ENCODE measurements around the gene CEBPB.

Gene CEBPB

DNA sequence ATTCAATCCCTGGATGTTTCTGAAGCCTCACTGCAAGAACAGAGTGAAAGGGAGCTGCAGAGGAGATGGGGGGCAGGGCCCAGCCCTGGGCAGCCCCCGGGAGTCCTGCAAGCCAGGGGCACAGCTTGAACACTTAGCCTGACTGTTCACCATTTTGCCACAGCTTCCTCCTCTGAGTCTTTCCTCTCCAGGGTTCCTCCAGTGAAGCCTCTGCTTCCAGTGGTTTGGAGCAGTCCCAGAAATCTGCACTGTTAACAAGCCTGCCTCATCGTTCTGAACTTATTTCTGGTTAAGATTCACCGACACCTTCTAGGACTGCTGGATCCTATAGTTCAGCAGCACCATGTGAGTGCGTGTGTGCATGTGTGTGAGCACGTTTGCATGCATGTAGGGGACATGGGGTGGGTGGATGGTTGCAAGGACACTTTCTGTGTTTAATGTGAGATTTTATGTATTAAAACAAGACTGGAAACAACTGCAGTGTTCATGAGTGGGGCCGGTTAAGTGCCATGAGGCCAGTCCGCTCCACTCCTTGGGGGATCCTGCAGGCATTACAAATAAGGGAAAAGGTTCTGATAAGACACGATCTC is 24.6 kb downstream of the CEBPB start:
- no peak for DNase-seq

GRCh38 chr20:50215926-50216325 is 25.3 kb downstream of the CEBPB start:
- DNase-seq: no peak

GRCh38 chr20:50216543-50217206 is 26.0 kb downstream of the CEBPB start:
- DNase-seq: no peak

- DNase-seq: no peak
Observed at GRCh38 chr20:50217207-50217949, 26.7 kb downstream of the CEBPB start.

GRCh38 chr20:50218987-50219435 is 28.4 kb downstream of the CEBPB start:
- no peak for DNase-seq

GRCh38 chr20:50219600-50219999 is 29.0 kb downstream of the CEBPB start:
- no peak for DNase-seq

DNA sequence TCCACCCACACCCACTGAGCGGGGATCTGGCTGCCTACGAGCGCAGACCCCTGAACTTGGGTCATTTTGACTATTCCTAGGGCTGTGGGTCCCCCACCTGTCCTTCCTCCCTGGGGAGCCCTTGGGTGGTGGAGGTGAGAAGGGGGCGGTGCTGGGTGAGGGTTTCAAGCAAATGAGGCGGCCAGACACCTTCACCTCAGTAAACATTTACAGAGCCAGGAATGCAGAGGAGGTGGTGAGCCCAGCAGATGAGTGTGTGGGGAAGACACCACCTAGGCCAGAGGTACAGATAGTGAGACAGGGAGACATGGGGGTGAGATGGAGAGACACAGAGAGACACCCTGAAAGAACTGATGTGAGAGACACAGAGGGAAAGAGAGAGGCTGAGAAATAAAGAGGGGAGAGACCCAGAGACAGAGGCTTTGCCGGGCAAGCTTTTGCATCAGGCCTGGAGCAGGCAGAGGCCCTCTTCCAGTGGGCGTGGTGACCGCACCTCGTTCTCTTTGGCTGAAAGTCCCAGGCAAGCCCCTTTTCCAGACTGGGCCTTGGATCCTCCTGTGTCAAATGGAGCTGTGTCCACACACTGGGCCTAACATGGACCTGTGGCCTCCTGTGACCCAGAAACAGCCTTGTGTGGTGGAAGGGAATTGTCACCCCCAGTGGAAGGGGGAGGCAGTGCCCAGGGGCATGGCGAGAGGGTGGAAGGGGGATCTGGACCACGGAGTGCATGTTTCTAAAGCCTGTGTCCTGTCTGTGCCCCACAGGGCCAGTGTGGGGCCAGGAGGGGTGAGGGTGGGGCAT is 29.7 kb downstream of the CEBPB start:
- no peak for DNase-seq

- DNase-seq: no peak
Observed at GRCh38 chr20:50220894-50221365, 30.3 kb downstream of the CEBPB start.

DNA sequence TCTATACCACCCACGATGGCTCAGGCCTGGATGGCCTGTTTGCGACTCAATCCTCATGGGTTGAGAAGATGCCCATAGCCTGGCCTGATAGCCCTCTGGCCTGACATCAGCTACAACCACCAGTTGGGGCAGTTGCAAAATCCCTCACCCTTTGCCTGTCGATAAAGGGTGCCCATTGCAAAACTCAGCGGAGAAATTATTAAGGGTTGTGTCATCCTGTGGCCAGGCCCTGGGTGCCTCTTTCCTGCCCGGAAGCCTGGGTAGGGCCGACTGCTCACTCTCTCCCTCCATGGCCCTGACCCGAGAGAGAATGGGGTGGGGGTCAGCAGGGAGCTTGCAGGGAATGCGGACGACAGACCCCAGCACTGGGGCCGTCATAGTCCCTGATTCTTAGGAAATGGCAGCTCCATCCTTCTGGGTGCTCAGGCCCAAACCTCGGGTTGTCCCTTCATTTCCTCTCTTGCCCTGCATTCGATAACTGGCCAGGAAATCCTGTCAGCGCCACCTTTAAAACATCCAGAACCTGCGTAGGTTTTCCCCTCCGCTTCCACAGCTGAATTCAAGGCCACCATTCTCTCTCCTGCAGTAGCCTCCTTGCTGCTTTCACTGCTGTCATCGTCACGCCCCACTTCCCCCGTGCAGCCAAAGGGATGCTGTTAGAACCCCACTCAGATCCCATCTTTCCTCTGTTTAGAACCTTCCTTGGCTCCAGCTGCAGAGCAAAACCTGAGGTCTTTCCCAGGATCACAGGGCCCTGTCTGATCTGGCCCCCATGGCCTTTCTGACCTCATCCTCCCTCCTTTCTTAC is 31.1 kb downstream of the CEBPB start:
- no peak for DNase-seq

DNA sequence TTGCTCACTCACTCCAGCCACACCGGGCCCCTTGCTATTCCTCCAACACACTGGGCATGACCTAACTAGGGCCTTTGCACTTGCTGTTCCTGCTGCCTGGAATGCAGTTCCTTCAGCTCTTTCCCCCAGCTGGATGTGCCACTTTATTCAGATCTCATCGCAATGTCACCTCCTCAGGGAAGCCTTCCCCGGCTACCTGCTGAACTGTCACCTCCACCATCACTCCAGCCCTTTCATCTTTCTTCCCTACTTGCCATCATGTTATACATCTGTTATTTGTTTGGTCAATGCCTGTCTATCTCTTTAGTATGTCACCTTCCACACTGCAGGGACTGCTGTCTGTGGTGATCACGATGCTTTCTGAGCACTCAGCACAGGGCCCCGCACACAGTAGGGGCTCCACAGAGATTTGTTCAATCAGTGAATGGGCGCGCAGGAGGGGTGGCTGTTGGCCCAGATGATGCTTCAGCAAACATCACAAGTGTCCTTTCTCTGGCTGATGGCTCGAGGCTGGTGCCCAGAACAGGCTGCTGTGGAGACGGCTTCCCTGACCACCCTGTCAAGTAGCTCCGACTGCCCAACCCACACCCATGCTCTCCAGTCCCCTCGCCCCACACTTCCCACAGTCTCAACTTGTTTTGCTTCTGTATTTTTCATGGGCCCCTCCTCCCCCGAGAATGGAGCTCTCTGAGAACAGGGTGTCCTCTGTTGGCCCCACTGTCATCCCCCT is 31.8 kb downstream of the CEBPB start:
- no peak for DNase-seq

DNA sequence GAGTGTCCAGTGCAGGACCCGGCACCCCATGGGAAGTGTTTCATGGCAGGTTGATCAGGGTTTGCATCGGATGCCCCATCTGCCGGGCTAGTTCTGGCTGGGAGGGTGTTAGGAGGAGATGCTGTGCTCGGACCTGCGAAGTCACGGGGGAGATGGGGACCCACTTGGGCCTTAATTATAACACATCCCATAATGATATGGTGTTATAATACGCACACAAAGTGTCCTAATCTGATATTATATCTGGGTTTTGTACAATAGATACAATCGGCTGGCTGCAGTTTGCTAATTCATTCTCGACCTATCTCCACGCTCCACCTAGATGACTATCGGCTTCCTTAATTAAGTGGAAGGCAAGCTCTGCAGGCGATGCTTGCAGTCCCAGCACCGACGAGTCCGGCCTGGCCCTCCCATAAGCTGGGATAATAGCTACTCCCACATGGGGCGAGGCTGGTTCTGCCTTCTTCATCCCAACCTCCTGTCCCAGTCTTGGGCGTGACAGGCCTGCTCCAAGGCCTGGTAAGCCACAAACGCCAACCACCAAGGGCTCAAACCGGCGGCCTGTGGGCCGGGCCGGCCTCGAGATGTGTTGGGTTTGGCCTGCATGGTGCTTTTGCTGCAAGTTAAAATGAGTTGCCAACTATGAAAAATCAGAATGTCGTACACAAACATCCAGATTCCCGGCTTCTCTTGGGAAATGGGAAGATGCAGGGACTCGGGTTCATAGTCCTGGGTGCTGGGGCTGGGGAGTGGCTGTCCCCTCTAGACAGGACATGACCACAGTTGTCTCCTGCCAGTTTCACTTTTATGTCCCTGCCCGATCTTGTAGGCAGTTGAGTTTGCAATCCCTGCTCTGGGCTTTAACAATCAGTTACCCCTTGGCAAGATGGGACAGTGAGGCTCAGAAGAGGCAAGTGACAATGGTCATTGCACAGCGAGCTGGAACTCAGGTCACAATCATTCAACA is 32.7 kb downstream of the CEBPB start:
- no peak for DNase-seq

- DNase-seq: no peak
Observed at GRCh38 chr20:50224052-50224451, 33.4 kb downstream of the CEBPB start.

DNA sequence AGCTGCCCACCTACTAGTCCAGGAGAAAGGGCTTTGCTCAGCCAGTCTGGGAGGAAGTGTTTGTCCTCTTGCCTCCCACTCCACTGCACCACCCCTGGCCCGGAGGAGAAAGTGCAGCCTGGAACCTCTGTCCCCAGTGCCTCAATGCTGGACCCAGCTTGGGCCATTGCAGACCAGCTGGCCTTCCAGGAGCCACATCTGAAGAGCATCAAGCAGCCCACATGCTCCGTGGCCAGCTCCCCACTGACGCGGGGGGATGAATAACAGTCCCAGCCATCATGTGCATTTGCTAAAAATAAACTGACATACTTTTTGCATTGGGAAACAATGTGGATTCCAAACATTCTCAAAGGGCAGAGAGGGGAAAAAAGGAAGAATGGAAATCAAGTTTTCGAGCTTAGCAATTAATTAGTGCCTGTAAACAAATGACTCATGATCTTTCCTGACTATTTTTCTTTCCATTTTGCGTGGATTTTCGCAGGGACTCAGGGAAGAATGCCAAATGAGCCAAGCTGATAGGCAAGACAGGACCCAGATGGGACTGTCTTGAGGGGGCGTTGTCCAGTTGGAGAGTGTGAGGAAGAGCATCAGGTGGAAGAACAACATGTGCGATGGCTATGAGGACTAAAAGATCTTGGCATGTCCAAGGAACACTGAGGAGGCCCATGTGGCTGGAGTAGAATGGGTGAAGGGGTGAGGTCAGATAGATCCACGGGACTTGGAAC is 34.1 kb downstream of the CEBPB start:
- DNase-seq: no peak

DNA sequence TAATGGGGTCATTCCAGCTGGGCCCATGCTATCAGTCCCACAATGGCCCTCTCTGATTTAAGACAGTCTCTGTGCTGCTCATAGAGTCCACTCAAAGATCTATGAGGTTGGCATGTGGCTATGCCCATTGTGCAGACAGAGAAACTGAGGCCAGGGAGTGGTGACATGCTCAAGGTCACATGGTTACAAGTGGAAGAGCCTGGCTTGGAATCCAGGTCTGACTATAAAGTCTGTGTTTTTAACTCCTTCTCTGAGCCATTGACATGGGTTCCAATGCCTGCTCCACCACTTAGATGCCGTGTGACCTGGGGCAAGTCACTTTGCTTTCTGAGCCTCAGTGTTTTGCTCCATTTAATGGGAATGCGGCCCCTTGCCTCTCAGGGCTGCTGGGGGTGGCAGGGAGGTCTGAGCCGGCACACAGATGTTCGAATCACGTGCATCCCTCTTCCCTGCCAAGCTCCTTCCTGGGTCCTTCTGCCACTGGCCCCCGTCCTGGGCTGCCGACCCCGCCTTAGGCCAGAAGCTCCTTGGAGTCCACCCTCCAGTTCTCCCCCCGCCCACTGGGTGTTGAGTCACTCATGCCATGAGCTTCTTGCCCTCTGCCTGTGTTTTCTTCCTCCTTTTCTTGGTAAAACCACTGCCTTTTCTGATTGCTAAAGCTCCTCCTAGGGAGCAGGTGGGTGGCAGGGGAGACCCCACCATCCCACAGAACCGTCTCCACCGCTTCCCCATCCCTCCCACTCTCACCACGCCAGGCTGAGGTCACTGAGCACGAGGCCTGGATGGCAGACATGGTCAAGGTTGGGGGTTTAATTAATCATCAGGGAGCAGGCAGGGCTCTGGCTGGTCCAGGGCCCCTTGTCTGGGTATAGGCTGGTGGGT is 35.7 kb downstream of the CEBPB start:
- DNase-seq: no peak

DNA sequence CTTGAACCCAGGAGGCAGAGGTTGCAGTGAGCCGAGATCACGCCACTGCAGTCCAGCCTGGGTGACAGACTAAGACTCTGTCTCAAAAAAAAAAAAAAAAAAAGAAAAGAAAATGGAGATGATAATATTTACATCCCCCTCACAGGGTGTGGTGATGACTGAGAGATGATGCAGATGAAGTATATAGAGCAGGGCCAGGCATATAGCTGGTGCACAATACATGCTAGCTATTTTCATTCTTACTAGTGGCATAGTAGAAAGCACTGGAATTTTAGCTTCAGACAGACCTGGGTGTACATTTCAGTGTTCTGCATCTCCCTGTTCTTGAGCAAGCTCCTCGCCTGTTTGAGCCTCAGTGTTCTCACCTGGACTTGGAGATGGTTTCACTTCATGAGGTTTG is 36.9 kb downstream of the CEBPB start:
- DNase-seq: no peak

GRCh38 chr20:50229156-50229607 is 38.6 kb downstream of the CEBPB start:
- DNase-seq: no peak

DNA sequence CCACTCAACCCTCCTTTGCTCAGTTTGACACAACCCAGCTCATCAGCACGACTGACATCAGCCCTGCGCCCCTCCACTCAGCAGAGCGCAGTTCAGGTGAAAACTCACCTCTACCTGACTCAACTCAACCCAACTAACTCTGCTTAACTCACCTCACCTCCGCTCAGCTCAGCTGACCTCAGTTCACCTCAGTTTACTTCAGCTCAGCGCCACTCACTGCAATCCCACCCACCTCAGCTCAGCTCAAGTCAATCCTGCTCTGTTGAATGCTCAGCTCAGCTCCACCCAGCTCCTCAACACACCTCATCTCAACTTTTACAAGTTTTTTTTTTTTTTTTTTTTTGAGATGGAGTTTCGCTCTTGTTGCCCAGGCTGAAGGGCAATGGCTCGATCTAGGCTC is 39.6 kb downstream of the CEBPB start:
- DNase-seq: no peak

DNA sequence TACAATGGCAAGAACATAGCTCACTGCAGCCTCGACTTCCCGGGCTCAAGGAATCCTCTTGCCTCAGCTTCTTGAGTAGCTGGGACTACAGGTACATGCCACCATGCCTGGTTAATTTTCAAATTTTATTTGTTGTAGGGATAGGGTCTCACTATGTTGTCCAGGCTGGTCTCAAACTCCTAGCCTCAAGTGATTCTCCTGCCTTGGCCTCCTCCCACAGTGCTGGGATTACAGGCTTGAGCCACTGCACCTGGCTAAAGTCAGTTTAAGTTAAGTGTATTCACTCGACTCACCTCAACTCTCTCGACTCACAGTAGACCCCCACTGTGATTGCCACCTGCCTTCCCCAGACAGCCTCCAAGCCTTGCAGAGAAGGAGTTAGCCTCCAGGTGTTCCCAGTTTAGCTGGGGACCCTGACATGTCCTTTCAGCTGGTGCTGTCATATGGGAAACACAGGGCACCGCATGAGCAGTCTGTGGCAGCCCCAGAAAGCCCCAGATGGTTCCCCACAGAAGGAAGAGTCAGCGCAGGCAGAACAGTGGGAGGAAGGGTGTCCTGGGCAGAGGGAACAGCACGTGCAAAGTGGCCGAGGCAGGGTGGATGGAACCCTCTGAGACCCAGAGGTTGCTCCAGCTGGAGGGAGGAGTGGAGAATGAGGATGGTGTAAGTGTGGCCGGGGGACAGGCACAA is 40.4 kb downstream of the CEBPB start:
- no peak for DNase-seq

Measured in activated naive CD4-positive, alpha-beta T cell treated with anti-CD3 and anti-CD28 coated beads, Interleukin-2, amount 50 U/mL, for 16 hours (primary cell).